ENCODE measurements around the gene CDC20B.
A peak's percentile ranks its signal among the peaks of the same experiment; 100 is the strongest.
"Not testable (repeated sequence)": the region's sequence is repeated elsewhere in the genome, so short reads cannot be mapped to it uniquely, and the experiment has no call there.

Gene CDC20B

DNA sequence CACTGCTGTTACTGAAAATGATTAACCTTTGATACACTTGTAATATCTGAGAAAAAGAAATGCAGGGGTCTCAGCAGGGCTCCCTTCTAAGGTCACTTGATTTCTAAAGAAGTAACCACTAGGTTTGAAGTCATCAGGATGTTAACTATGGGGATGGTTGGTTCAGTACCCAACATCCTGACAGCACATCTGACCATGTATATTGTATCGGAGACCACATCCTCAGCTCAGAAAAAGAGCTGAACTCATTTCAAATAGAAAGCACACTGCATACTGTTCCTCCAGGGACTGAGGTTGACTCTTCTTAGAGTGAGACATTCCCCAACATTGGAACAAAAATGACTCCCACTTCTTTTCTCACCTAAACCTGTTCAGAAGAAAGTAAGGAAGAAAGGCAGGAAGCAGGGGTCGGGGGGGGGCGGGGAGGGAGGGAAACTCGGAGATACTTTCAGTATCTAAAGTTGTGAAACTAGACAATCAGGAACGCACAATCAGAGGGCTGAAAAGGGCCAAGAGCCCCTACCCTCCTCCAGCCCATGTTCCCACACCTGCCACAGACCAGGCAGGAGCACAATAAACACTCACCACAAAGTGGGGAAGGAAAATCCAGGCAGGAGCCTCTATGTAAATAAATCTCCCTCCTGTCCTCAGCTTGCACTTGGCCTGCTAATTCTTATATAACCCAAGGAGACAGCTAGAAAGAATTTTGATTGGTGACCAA lies 71.3 kb downstream of the CDC20B start:
- DNase-seq: no peak

DNA sequence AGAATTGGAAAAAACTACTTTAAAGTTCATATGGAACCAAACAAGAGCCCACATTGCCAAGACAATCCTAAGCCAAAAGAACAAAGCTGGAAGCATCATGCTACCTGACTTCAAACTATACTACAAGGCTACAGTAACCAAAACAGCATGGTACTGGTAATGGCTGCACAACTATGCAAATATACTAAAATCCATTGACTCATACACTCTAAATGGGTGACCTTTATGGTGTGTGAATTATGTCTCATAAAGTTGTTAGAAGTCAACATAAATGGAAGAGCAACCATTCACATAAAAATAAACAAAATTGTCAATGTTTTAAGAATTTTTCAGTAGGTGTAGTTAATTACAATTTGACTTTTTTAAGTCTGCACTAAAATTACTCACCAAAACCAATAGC lies 71.8 kb downstream of the CDC20B start:
- not testable (repeated sequence) for DNase-seq

GRCh38 chr5:55096861-55097260 lies 76.1 kb downstream of the CDC20B start:
- peak in 2 of 4 experiments; percentile 23 to 34 for DNase-seq

GRCh38 chr5:55096182-55096581 lies 76.8 kb downstream of the CDC20B start:
- DNase-seq: no peak

DNA sequence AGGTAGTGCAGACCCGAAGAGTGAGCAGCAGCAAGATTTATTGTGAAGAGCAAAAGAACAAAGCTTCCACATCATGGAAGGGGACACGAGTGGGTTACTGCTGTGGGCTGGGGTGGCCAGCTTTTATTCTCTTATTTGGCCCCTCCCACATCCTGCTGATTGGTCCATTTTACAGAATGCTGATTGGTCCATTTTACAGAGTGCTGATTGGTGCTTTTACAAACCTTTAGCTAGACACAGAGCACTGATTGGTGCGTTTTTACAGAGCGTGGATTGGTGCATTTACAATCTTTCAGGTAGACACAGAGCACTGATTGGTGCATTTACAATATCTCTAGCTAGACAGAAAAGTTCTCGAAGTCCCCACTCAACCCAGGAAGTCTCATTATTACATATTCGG lies 82.0 kb downstream of the CDC20B start:
- DNase-seq: not testable (repeated sequence)

- not testable (repeated sequence) for DNase-seq
Observed at GRCh38 chr5:55089301-55089700, 83.7 kb downstream of the CDC20B start.

GRCh38 chr5:55081541-55081940 lies 91.4 kb downstream of the CDC20B start:
- no peak for DNase-seq

- DNase-seq: no peak
Observed at GRCh38 chr5:55073211-55073610, 99.8 kb downstream of the CDC20B start.

GRCh38 chr5:55072666-55073065 lies 100.3 kb downstream of the CDC20B start:
- DNase-seq: no peak

DNA sequence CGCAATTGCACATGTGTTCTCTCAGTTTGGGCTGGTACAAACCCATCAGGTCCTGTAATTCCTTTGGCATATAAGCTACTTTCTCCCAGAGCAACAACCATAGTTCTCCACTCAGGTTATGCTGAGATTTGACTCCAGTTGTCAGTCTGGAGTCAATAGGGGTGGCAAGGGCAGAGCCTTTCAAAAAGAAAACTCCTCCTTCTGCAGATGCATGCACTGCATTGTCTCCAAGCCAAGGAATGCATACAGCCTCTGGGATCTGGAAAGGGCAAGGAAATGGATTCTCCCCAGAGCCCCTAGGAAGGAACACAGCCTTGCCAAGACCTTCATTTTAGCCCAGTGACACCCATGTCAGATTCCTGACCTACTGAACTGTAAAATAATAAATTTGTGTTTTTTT lies 101.6 kb downstream of the CDC20B start:
- DNase-seq: no peak

DNA sequence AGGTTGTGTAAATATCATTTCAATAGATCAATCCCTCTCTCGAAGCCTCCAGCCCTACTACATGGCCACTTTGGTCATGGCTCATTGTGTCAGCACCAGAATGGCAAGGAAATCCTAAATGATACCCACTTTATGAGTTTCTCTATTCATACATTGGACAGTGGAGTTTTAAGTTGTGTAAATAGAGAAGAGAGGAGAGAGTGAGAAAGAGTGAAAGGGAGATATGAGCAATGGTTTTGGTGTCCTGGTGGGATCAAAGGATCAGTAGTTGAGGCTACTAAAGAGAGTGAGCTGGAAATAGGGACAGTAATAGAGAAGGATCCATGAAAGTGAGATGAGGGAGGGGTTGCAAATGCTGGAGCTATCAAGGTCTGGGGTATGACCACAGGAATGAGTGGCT lies 102.0 kb downstream of the CDC20B start:
- no peak for DNase-seq

DNA sequence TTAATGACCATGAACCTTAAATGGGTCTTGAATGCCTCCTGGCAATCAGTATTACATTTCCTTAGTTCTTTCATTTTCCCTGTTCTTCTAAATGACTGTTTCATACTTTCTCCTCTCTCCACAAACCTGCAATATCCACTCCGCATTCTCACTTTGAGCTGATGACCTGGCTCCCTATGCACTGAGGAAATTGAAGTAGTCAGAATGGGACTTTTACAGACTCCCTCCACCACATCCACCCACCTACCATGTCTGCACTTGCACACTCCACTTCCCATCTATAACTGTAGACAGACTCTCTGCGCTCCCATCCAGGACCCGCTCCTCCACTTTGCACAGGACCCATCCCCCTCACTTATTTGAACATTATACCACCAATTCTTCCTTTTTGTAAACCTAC lies 106.7 kb downstream of the CDC20B start:
- no peak for DNase-seq

GRCh38 chr5:55064523-55064922 lies 108.5 kb downstream of the CDC20B start:
- no peak for DNase-seq

- DNase-seq: no peak
Observed at GRCh38 chr5:55063899-55064298, 109.1 kb downstream of the CDC20B start.

GRCh38 chr5:55063220-55063863 lies 109.6 kb downstream of the CDC20B start:
- no peak for DNase-seq
